ENCODE measurements around the gene MAGI1. TPM values are rescaled to one million over a fixed set of nuclear protein-coding genes. Genes with fewer than 3 reads are reported as not detected.

MAGI1 gene
- total RNA-seq, 4 donors from 2014 or later = 49.5 to 72.1 (median 67.6) TPM

- no peak for DNase-seq
- H3K9me3 ChIP-seq = no peaks in the 10 kb centered on the region
- H3K36me3 ChIP-seq = no peaks in the 10 kb centered on the region
- H3K27ac ChIP-seq = no peak overlapping the region
- no peak overlapping the region for H3K4me3 ChIP-seq
- H3K27me3 ChIP-seq = no peaks in the 10 kb centered on the region
- no peaks in the 10 kb centered on the region for H3K4me1 ChIP-seq
- no peak for TF ChIP-seq CTCF (IDR thresholded peaks at IDR 0.05)
- TF ChIP-seq POLR2A (IDR thresholded peaks at IDR 0.05) = no peak
These were observed 396.9 kb downstream of the MAGI1 start for GRCh38 chr3:65641777-65642176.

- no peak overlapping the region for H3K27ac ChIP-seq
- H3K9me3 ChIP-seq = no peaks in the 10 kb centered on the region
- H3K27me3 ChIP-seq = no peaks in the 10 kb centered on the region
- no peaks in the 10 kb centered on the region for H3K36me3 ChIP-seq
- H3K4me1 ChIP-seq = no peaks in the 10 kb centered on the region
- no peak overlapping the region for H3K4me3 ChIP-seq
- no peak for DNase-seq
- TF ChIP-seq POLR2A (IDR thresholded peaks at IDR 0.05) = no peak
These were observed 397.7 kb downstream of the MAGI1 start for GRCh38 chr3:65641045-65641444.

- DNase-seq = no peak
- Histone ChIP-seq H3K27ac (no peak overlapping the region), H3K4me1 (no peaks in the 10 kb centered on the region), H3K36me3 (no peaks in the 10 kb centered on the region), H3K27me3 (no peaks in the 10 kb centered on the region), H3K4me3 (no peak overlapping the region), H3K9me3 (no peaks in the 10 kb centered on the region)
- TF ChIP-seq POLR2A (IDR thresholded peaks at IDR 0.05) = no peak
- no peak for TF ChIP-seq CTCF (IDR thresholded peaks at IDR 0.05)
These were observed 399.3 kb downstream of the MAGI1 start for GRCh38 chr3:65639444-65639843.

- Histone ChIP-seq H3K27ac (no peak overlapping the region), H3K27me3 (no peaks in the 10 kb centered on the region), H3K36me3 (no peaks in the 10 kb centered on the region), H3K9me3 (no peaks in the 10 kb centered on the region), H3K4me1 (no peaks in the 10 kb centered on the region), H3K4me3 (no peak overlapping the region)
- DNase-seq = no peak
- TF ChIP-seq POLR2A (IDR thresholded peaks at IDR 0.05) = no peak
- no peak for TF ChIP-seq CTCF (IDR thresholded peaks at IDR 0.05)
These were observed 400.4 kb downstream of the MAGI1 start for GRCh38 chr3:65638301-65638700.

- no peak for TF ChIP-seq POLR2A (IDR thresholded peaks at IDR 0.05)
- TF ChIP-seq CTCF (IDR thresholded peaks at IDR 0.05) = no peak
- Histone ChIP-seq H3K27ac (no peak overlapping the region), H3K9me3 (no peaks in the 10 kb centered on the region), H3K4me1 (no peaks in the 10 kb centered on the region), H3K4me3 (no peak overlapping the region), H3K27me3 (no peaks in the 10 kb centered on the region), H3K36me3 (no peaks in the 10 kb centered on the region)
- DNase-seq = no peak
These were observed 402.4 kb downstream of the MAGI1 start for GRCh38 chr3:65636326-65636725.

GRCh38 chr3:65635657-65636056 lies 403.1 kb downstream of the MAGI1 start:
- DNase-seq = no peak
- Histone ChIP-seq H3K27me3 (no peaks in the 10 kb centered on the region), H3K27ac (no peak overlapping the region), H3K4me1 (no peaks in the 10 kb centered on the region), H3K4me3 (no peak overlapping the region), H3K36me3 (no peaks in the 10 kb centered on the region), H3K9me3 (no peaks in the 10 kb centered on the region)
- TF ChIP-seq CTCF (IDR thresholded peaks at IDR 0.05) (no peak), POLR2A (IDR thresholded peaks at IDR 0.05) (no peak)
